ENCODE data around the gene PPP2R3A. TPM values are rescaled to one million over a fixed set of nuclear protein-coding genes. Genes with fewer than 3 reads are reported as not detected.
A peak's percentile ranks its signal among the peaks of the same experiment; 100 is the strongest.

PPP2R3A gene
- total and polyA plus RNA-seq, 2 donors (not counting 1 experiment from before 2014, with no cell fraction given), result 17.5 to 18.3 TPM

- H3K27ac ChIP-seq (ENCODE audit: insufficient read depth, low read length), result peak overlapping the region; percentile 99
- no peaks in the 10 kb centered on the region for H3K36me3 ChIP-seq (ENCODE audit: control insufficient read depth, insufficient read depth, low read length)
- peaks cover 3% of the 10 kb centered on the region for H3K4me1 ChIP-seq (ENCODE audit: control insufficient read depth, extremely low read depth, insufficient read depth, low read length)
- no peaks in the 10 kb centered on the region for H3K9me3 ChIP-seq (ENCODE audit: control insufficient read depth, insufficient read depth, low read depth, low read length)
- H3K79me2 ChIP-seq (ENCODE audit: control insufficient read depth, insufficient read depth, low read length), result peaks cover 52% of the 10 kb centered on the region
- TF ChIP-seq EZH2 (IDR thresholded peaks at IDR 0.05; ENCODE audit: low read length, missing control alignments), result no peak
- TF ChIP-seq, protein P1, sequence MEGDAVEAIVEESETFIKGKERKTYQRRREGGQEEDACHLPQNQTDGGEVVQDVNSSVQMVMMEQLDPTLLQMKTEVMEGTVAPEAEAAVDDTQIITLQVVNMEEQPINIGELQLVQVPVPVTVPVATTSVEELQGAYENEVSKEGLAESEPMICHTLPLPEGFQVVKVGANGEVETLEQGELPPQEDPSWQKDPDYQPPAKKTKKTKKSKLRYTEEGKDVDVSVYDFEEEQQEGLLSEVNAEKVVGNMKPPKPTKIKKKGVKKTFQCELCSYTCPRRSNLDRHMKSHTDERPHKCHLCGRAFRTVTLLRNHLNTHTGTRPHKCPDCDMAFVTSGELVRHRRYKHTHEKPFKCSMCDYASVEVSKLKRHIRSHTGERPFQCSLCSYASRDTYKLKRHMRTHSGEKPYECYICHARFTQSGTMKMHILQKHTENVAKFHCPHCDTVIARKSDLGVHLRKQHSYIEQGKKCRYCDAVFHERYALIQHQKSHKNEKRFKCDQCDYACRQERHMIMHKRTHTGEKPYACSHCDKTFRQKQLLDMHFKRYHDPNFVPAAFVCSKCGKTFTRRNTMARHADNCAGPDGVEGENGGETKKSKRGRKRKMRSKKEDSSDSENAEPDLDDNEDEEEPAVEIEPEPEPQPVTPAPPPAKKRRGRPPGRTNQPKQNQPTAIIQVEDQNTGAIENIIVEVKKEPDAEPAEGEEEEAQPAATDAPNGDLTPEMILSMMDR (conservative IDR thresholded peaks at IDR 0.05 in 1 of 2, IDR thresholded peaks at IDR 0.05 in 1 of 2; ENCODE audit: low read depth in 1 of 2, low read length in 2 of 2), result no peak
- peak; percentile 72 to 78 for DNase-seq (ENCODE audit: low read depth in 2 of 2)
- no peak overlapping the region for H2AFZ ChIP-seq (ENCODE audit: low read length)
- H3K27me3 ChIP-seq (ENCODE audit: control insufficient read depth, insufficient read depth, low read length), result no peaks in the 10 kb centered on the region
- H3K9ac ChIP-seq (ENCODE audit: insufficient read depth, low read length), result peak overlapping the region; percentile 99
- H4K20me1 ChIP-seq (ENCODE audit: control insufficient read depth, extremely low read depth, insufficient read depth, low read length), result peaks cover 18% of the 10 kb centered on the region
- peak overlapping the region; percentile 48 for H3K4me2 ChIP-seq (ENCODE audit: extremely low read depth, insufficient read depth, low read length)
- peak overlapping the region; percentile 47 to 94 (median 94) for H3K4me3 ChIP-seq (replicated peaks in 1 of 4; ENCODE audit: control extremely low read depth in 1 of 4, insufficient read depth in 1 of 4, low read depth in 3 of 4, low read length in 4 of 4)
Observed at GRCh38 chr3:136195258-136196063, 229.9 kb downstream of the PPP2R3A start.

GRCh38 chr3:136196064-136196400 lies 230.5 kb downstream of the PPP2R3A start, which contains the start of gene MSL2:
TSS of gene MSL2 (minus strand) at chr3:136196335. CDS start at chr3:136195113, 1,222 bp downstream.
- H3K9ac ChIP-seq (ENCODE audit: insufficient read depth, low read length), result peak within 1 kb of the TSS; percentile 99
- no peak for DNase-seq (ENCODE audit: low read depth in 2 of 2)
- H3K36me3 ChIP-seq (ENCODE audit: control insufficient read depth, insufficient read depth, low read length), result no peaks in the 10 kb centered on the region
- H3K4me3 ChIP-seq (replicated peaks in 1 of 4; ENCODE audit: control extremely low read depth in 1 of 4, insufficient read depth in 1 of 4, low read depth in 3 of 4, low read length in 4 of 4), result peak within 1 kb of the TSS; percentile 52 to 94 (median 94)
- TF ChIP-seq, protein P1 (conservative IDR thresholded peaks at IDR 0.05 in 1 of 2, IDR thresholded peaks at IDR 0.05 in 1 of 2; ENCODE audit: low read depth in 1 of 2, low read length in 2 of 2), result no peak
- no peak for TF ChIP-seq EZH2 (IDR thresholded peaks at IDR 0.05; ENCODE audit: low read length, missing control alignments)
- peaks cover 47% of the 10 kb centered on the region for H3K79me2 ChIP-seq (ENCODE audit: control insufficient read depth, insufficient read depth, low read length)
- peak within 1 kb of the TSS; percentile 88 for H3K4me2 ChIP-seq (ENCODE audit: extremely low read depth, insufficient read depth, low read length)
- H3K27me3 ChIP-seq (ENCODE audit: control insufficient read depth, insufficient read depth, low read length), result no peaks in the 10 kb centered on the region
- H3K27ac ChIP-seq (ENCODE audit: insufficient read depth, low read length), result peak within 1 kb of the TSS; percentile 99
- no peaks in the 10 kb centered on the region for H3K9me3 ChIP-seq (ENCODE audit: control insufficient read depth, insufficient read depth, low read depth, low read length)
- H2AFZ ChIP-seq (ENCODE audit: low read length), result peak within 1 kb of the TSS; percentile 92
- H3K4me1 ChIP-seq (ENCODE audit: control insufficient read depth, extremely low read depth, insufficient read depth, low read length), result peaks cover 3% of the 10 kb centered on the region
- H4K20me1 ChIP-seq (ENCODE audit: control insufficient read depth, extremely low read depth, insufficient read depth, low read length), result peaks cover 18% of the 10 kb centered on the region

DNA sequence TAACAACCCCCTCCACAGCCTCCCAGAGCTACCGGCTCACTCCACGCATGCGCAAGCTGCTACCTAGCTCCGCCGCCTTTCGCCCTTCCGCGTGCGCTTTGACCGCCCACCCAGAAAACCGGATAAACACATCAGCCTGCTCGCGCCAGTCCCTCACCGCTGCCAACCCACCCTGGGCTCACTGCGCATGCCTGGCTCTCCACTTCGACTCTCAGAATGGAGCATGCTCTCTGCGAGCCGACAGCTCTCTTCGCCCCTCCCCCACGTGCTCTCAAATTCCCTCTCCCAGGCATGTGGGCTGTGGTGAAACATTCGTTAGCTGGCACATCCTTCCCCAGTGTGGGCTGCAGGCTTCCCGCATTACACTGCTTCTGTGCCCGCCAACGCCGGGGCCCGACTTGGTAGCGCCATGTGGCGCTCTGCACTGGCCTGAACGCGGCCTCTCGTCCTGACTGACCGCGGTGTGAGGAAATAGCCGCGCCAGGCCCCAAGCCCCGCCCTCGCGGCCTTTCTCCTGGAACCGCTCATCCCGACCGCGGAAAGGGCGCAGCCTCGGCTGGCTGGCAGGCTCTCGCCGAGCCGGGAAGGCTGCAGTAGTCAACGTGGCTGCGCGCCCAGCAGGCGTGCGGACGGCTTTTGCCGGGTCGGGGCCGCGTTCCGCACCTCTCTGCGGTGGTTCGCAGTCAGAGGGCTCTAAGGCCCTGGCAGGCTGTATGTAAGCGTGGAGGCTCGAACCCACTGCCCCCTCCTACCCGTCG lies 231.1 kb downstream of the PPP2R3A start:
- H3K27ac ChIP-seq (ENCODE audit: insufficient read depth, low read length), result peak overlapping the region; percentile 99
- peak overlapping the region; percentile 99 for H3K9ac ChIP-seq (ENCODE audit: insufficient read depth, low read length)
- H4K20me1 ChIP-seq (ENCODE audit: control insufficient read depth, extremely low read depth, insufficient read depth, low read length), result peaks cover 16% of the 10 kb centered on the region
- TF ChIP-seq, protein P1 (conservative IDR thresholded peaks at IDR 0.05 in 1 of 2, IDR thresholded peaks at IDR 0.05 in 1 of 2; ENCODE audit: low read depth in 1 of 2, low read length in 2 of 2), result no peak
- no peak for TF ChIP-seq EZH2 (IDR thresholded peaks at IDR 0.05; ENCODE audit: low read length, missing control alignments)
- no peaks in the 10 kb centered on the region for H3K9me3 ChIP-seq (ENCODE audit: control insufficient read depth, insufficient read depth, low read depth, low read length)
- H3K4me2 ChIP-seq (ENCODE audit: extremely low read depth, insufficient read depth, low read length), result peak overlapping the region; percentile 88
- peaks cover 41% of the 10 kb centered on the region for H3K79me2 ChIP-seq (ENCODE audit: control insufficient read depth, insufficient read depth, low read length)
- peaks cover 1% of the 10 kb centered on the region for H3K4me1 ChIP-seq (ENCODE audit: control insufficient read depth, extremely low read depth, insufficient read depth, low read length)
- no peaks in the 10 kb centered on the region for H3K36me3 ChIP-seq (ENCODE audit: control insufficient read depth, insufficient read depth, low read length)
- peak overlapping the region; percentile 52 to 94 (median 78) for H3K4me3 ChIP-seq (replicated peaks in 1 of 4; ENCODE audit: control extremely low read depth in 1 of 4, insufficient read depth in 1 of 4, low read depth in 3 of 4, low read length in 4 of 4)
- H3K27me3 ChIP-seq (ENCODE audit: control insufficient read depth, insufficient read depth, low read length), result no peaks in the 10 kb centered on the region
- H2AFZ ChIP-seq (ENCODE audit: low read length), result peak overlapping the region; percentile 92
- peak; percentile 99 to 100 for DNase-seq (ENCODE audit: low read depth in 2 of 2)

Measured in fibroblast of lung (primary cell).